ENCODE measurements around the gene GOPC. TPM values are rescaled to one million over a fixed set of nuclear protein-coding genes. Genes with fewer than 3 reads are reported as not detected.

GOPC gene
- total and polyA plus RNA-seq, 2 experiments from 2014 or later = 15.5 to 26.4 TPM

- Histone ChIP-seq H3K4me1 (ENCODE audit: insufficient read depth) (no peaks in the 10 kb centered on the region), H3K79me2 (replicated peaks; ENCODE audit: insufficient read depth) (no peaks in the 10 kb centered on the region), H3K36me3 (ENCODE audit: insufficient read depth) (no peaks in the 10 kb centered on the region), H3K4me3 (no peak overlapping the region), H3K27me3 (ENCODE audit: insufficient read depth) (no peaks in the 10 kb centered on the region), H3K9me2 (ENCODE audit: insufficient read depth) (0 out of 2 replicates have a peak, but pooled peaks cover 7% of the 10 kb centered on the region), H3K27ac (ENCODE audit: low read depth) (no peak overlapping the region), H4K20me1 (replicated peaks; ENCODE audit: insufficient read depth) (no peaks in the 10 kb centered on the region), H3K4me2 (no peak overlapping the region), H3F3A (replicated peaks; ENCODE audit: low read depth) (no peaks in the 10 kb centered on the region), H2AFZ (no peak overlapping the region)
- peaks cover 2% of the 10 kb centered on the region; the same call in 1 of the 3 replicates for H3K36me3 Mint-ChIP-seq (ENCODE audit: low read depth)
- H3K4me3 Mint-ChIP-seq = no peak overlapping the region
- no peaks in the 10 kb centered on the region for H3K9me3 Mint-ChIP-seq
- H3K4me1 Mint-ChIP-seq = no peaks in the 10 kb centered on the region
- H3K27ac Mint-ChIP-seq = no peak overlapping the region
- no peak for DNase-seq (ENCODE audit: low spot score)
- H3K27me3 Mint-ChIP-seq (ENCODE audit: insufficient read depth, low read depth, poor library complexity) = no peaks in the 10 kb centered on the region
- no peak for ATAC-seq
- TF ChIP-seq NANOG (IDR thresholded peaks at IDR 0.05; ENCODE audit: borderline replicate concordance) = no peak
- TF ChIP-seq, protein P1, sequence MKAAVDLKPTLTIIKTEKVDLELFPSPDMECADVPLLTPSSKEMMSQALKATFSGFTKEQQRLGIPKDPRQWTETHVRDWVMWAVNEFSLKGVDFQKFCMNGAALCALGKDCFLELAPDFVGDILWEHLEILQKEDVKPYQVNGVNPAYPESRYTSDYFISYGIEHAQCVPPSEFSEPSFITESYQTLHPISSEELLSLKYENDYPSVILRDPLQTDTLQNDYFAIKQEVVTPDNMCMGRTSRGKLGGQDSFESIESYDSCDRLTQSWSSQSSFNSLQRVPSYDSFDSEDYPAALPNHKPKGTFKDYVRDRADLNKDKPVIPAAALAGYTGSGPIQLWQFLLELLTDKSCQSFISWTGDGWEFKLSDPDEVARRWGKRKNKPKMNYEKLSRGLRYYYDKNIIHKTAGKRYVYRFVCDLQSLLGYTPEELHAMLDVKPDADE (IDR thresholded peaks at IDR 0.05) = no peak
- TF ChIP-seq ZNF114 (CRISPR knock-in tag; IDR thresholded peaks at IDR 0.05) = no peak
- TF ChIP-seq STAT1 (IDR thresholded peaks at IDR 0.05; ENCODE audit: unreplicated experiment) = no peak
- TF ChIP-seq ZNF331 (CRISPR knock-in tag; IDR thresholded peaks at IDR 0.05; ENCODE audit: low read depth) = no peak
- TF ChIP-seq EZH2 (IDR thresholded peaks at IDR 0.05; ENCODE audit: low read depth, unreplicated experiment) = no peak
- TF ChIP-seq EZH2phosphoT487 (IDR thresholded peaks at IDR 0.05; ENCODE audit: unreplicated experiment) = no peak
- TF ChIP-seq REST (IDR thresholded peaks at IDR 0.05; ENCODE audit: unreplicated experiment) = no peak
- TF ChIP-seq CTCF (conservative IDR thresholded peaks at IDR 0.05; ENCODE audit: low read depth in 2 of 2) = no peak
- no peak for TF ChIP-seq CREB1 (CRISPR knock-in tag; IDR thresholded peaks at IDR 0.05; ENCODE audit: low read depth)
- TF ChIP-seq, protein P2, sequence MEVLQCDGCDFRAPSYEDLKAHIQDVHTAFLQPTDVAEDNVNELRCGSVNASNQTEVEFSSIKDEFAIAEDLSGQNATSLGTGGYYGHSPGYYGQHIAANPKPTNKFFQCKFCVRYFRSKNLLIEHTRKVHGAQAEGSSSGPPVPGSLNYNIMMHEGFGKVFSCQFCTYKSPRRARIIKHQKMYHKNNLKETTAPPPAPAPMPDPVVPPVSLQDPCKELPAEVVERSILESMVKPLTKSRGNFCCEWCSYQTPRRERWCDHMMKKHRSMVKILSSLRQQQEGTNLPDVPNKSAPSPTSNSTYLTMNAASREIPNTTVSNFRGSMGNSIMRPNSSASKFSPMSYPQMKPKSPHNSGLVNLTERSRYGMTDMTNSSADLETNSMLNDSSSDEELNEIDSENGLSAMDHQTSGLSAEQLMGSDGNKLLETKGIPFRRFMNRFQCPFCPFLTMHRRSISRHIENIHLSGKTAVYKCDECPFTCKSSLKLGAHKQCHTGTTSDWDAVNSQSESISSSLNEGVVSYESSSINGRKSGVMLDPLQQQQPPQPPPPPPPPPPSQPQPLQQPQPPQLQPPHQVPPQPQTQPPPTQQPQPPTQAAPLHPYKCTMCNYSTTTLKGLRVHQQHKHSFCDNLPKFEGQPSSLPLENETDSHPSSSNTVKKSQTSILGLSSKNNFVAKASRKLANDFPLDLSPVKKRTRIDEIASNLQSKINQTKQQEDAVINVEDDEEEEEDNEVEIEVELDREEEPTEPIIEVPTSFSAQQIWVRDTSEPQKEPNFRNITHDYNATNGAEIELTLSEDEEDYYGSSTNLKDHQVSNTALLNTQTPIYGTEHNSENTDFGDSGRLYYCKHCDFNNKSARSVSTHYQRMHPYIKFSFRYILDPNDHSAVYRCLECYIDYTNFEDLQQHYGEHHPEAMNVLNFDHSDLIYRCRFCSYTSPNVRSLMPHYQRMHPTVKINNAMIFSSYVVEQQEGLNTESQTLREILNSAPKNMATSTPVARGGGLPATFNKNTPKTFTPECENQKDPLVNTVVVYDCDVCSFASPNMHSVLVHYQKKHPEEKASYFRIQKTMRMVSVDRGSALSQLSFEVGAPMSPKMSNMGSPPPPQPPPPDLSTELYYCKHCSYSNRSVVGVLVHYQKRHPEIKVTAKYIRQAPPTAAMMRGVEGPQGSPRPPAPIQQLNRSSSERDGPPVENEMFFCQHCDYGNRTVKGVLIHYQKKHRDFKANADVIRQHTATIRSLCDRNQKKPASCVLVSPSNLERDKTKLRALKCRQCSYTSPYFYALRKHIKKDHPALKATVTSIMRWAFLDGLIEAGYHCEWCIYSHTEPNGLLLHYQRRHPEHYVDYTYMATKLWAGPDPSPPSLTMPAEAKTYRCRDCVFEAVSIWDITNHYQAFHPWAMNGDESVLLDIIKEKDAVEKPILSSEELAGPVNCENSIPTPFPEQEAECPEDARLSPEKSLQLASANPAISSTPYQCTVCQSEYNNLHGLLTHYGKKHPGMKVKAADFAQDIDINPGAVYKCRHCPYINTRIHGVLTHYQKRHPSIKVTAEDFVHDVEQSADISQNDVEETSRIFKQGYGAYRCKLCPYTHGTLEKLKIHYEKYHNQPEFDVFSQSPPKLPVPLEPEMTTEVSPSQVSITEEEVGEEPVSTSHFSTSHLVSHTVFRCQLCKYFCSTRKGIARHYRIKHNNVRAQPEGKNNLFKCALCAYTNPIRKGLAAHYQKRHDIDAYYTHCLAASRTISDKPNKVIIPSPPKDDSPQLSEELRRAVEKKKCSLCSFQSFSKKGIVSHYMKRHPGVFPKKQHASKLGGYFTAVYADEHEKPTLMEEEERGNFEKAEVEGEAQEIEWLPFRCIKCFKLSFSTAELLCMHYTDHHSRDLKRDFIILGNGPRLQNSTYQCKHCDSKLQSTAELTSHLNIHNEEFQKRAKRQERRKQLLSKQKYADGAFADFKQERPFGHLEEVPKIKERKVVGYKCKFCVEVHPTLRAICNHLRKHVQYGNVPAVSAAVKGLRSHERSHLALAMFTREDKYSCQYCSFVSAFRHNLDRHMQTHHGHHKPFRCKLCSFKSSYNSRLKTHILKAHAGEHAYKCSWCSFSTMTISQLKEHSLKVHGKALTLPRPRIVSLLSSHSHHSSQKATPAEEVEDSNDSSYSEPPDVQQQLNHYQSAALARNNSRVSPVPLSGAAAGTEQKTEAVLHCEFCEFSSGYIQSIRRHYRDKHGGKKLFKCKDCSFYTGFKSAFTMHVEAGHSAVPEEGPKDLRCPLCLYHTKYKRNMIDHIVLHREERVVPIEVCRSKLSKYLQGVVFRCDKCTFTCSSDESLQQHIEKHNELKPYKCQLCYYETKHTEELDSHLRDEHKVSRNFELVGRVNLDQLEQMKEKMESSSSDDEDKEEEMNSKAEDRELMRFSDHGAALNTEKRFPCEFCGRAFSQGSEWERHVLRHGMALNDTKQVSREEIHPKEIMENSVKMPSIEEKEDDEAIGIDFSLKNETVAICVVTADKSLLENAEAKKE (CRISPR knock-in tag; IDR thresholded peaks at IDR 0.05) = no peak
- no peak for TF ChIP-seq POLR2AphosphoS5 (IDR thresholded peaks at IDR 0.05; ENCODE audit: low read depth)
- TF ChIP-seq JUNB (IDR thresholded peaks at IDR 0.05; ENCODE audit: unreplicated experiment) = no peak
Observed at GRCh38 chr6:117518870-117519269, 83.4 kb downstream of the GOPC start.
